Effector memory CD4-positive, alpha-beta T cell (primary cell): ENCODE data around the gene PIK3C2G.

Experiments
- DNase-seq, 3 donors: peaks; one replicate each; pipeline ENCODE4 v3.0.0-alpha.2; 2020
- H3K27ac ChIP-seq: 2 replicates; pipeline ENCODE4 v1.7.0; 2013; ENCODE audit warnings: mild to moderate bottlenecking, low read length, moderate library complexity; ENCODE audit not compliant: insufficient read depth, poor library complexity, severe bottlenecking
- H3K27me3 ChIP-seq: replicated peaks from 2 replicates; pipeline ENCODE4 v1.7.0; 2013; ENCODE audit warnings: mild to moderate bottlenecking, low read length; ENCODE audit not compliant: insufficient read depth, control insufficient read depth, poor library complexity, severe bottlenecking
- H3K36me3 ChIP-seq: 2 replicates; pipeline ENCODE4 v1.7.0; 2013; ENCODE audit warnings: mild to moderate bottlenecking, low read length, moderate library complexity; ENCODE audit not compliant: control insufficient read depth, insufficient read depth
- H3K4me1 ChIP-seq: 2 replicates; pipeline ENCODE4 v1.7.0; 2013; ENCODE audit warnings: low read length, mild to moderate bottlenecking; ENCODE audit not compliant: control insufficient read depth, insufficient read depth, poor library complexity, severe bottlenecking
- H3K4me3 ChIP-seq: 2 replicates; pipeline ENCODE4 v1.7.0; 2013; ENCODE audit warnings: low read length, low read depth, mild to moderate bottlenecking; ENCODE audit not compliant: insufficient read depth, poor library complexity, severe bottlenecking
- H3K9me3 ChIP-seq: 2 replicates; pipeline ENCODE4 v1.7.0; 2013; ENCODE audit warnings: mild to moderate bottlenecking, low read length, moderate library complexity; ENCODE audit not compliant: control insufficient read depth

The PIK3C2G gene

GRCh38 chr12:18552829-18553228, 291.5 kb downstream of the PIK3C2G start:
- Histone ChIP-seq H3K27me3 (no peaks in the 10 kb centered on the region), H3K27ac (no peak overlapping the region), H3K36me3 (no peaks in the 10 kb centered on the region), H3K9me3 (no peaks in the 10 kb centered on the region), H3K4me1 (no peaks in the 10 kb centered on the region), H3K4me3 (no peak overlapping the region)
- no peak for DNase-seq

- H3K4me1 ChIP-seq: no peaks in the 10 kb centered on the region
- DNase-seq: no peak
These were observed 294.8 kb downstream of the PIK3C2G start for GRCh38 chr12:18556161-18556560.

GRCh38 chr12:18559242-18559641, 297.9 kb downstream of the PIK3C2G start:
- DNase-seq: no peak
- Histone ChIP-seq H3K27ac (no peak overlapping the region), H3K4me1 (no peaks in the 10 kb centered on the region), H3K4me3 (no peak overlapping the region), H3K27me3 (no peaks in the 10 kb centered on the region), H3K9me3 (no peaks in the 10 kb centered on the region), H3K36me3 (no peaks in the 10 kb centered on the region)

More at GRCh38 chr12:18556161-18556560, 294.8 kb downstream of the PIK3C2G start:
- Histone ChIP-seq H3K27ac (no peak overlapping the region), H3K4me3 (no peak overlapping the region), H3K36me3 (no peaks in the 10 kb centered on the region), H3K27me3 (no peaks in the 10 kb centered on the region), H3K9me3 (no peaks in the 10 kb centered on the region)

GRCh38 chr12:18562531-18562930, 301.2 kb downstream of the PIK3C2G start:
- no peak overlapping the region for H3K4me3 ChIP-seq
- no peaks in the 10 kb centered on the region for H3K4me1 ChIP-seq
- H3K36me3 ChIP-seq: no peaks in the 10 kb centered on the region
- no peaks in the 10 kb centered on the region for H3K9me3 ChIP-seq
- no peak overlapping the region for H3K27ac ChIP-seq
- no peaks in the 10 kb centered on the region for H3K27me3 ChIP-seq
- no peak for DNase-seq

- no peak overlapping the region for H3K27ac ChIP-seq
- H3K27me3 ChIP-seq: no peaks in the 10 kb centered on the region
- no peaks in the 10 kb centered on the region for H3K36me3 ChIP-seq
- H3K9me3 ChIP-seq: no peaks in the 10 kb centered on the region
- no peak overlapping the region for H3K4me3 ChIP-seq
- no peaks in the 10 kb centered on the region for H3K4me1 ChIP-seq
- DNase-seq: no peak
These were observed 303.0 kb downstream of the PIK3C2G start for GRCh38 chr12:18564306-18564705.

- Histone ChIP-seq H3K4me1 (no peaks in the 10 kb centered on the region), H3K4me3 (no peak overlapping the region), H3K27me3 (no peaks in the 10 kb centered on the region), H3K27ac (no peak overlapping the region), H3K36me3 (no peaks in the 10 kb centered on the region), H3K9me3 (no peaks in the 10 kb centered on the region)
- DNase-seq: no peak
These were observed 306.5 kb downstream of the PIK3C2G start for GRCh38 chr12:18567787-18568186.

GRCh38 chr12:18570543-18570942, 309.2 kb downstream of the PIK3C2G start:
- Histone ChIP-seq H3K9me3 (no peaks in the 10 kb centered on the region), H3K4me1 (no peaks in the 10 kb centered on the region), H3K4me3 (no peak overlapping the region), H3K27me3 (no peaks in the 10 kb centered on the region), H3K27ac (no peak overlapping the region), H3K36me3 (no peaks in the 10 kb centered on the region)
- DNase-seq: no peak

- no peaks in the 10 kb centered on the region for H3K9me3 ChIP-seq
- no peaks in the 10 kb centered on the region for H3K4me1 ChIP-seq
- no peaks in the 10 kb centered on the region for H3K36me3 ChIP-seq
- DNase-seq: no peak
- H3K27me3 ChIP-seq: no peaks in the 10 kb centered on the region
- no peak overlapping the region for H3K4me3 ChIP-seq
- H3K27ac ChIP-seq: no peak overlapping the region
These were observed 314.8 kb downstream of the PIK3C2G start for GRCh38 chr12:18576104-18576626.

GRCh38 chr12:18576648-18577047, 315.3 kb downstream of the PIK3C2G start:
- no peaks in the 10 kb centered on the region for H3K4me1 ChIP-seq
- no peak for DNase-seq
- H3K9me3 ChIP-seq: no peaks in the 10 kb centered on the region
- no peaks in the 10 kb centered on the region for H3K27me3 ChIP-seq
- no peak overlapping the region for H3K27ac ChIP-seq
- no peak overlapping the region for H3K4me3 ChIP-seq
- no peaks in the 10 kb centered on the region for H3K36me3 ChIP-seq

GRCh38 chr12:18578191-18578590, 316.9 kb downstream of the PIK3C2G start:
- Histone ChIP-seq H3K4me3 (no peak overlapping the region), H3K9me3 (no peaks in the 10 kb centered on the region), H3K4me1 (no peaks in the 10 kb centered on the region), H3K27me3 (no peaks in the 10 kb centered on the region), H3K36me3 (no peaks in the 10 kb centered on the region), H3K27ac (no peak overlapping the region)
- no peak for DNase-seq
